ENCODE measurements around the gene ILKAP. TPM values are rescaled to one million over a fixed set of nuclear protein-coding genes. Genes with fewer than 3 reads are reported as not detected.

Gene ILKAP
- total RNA-seq, 1 donor from 2014 or later: 63.2 TPM

DNA sequence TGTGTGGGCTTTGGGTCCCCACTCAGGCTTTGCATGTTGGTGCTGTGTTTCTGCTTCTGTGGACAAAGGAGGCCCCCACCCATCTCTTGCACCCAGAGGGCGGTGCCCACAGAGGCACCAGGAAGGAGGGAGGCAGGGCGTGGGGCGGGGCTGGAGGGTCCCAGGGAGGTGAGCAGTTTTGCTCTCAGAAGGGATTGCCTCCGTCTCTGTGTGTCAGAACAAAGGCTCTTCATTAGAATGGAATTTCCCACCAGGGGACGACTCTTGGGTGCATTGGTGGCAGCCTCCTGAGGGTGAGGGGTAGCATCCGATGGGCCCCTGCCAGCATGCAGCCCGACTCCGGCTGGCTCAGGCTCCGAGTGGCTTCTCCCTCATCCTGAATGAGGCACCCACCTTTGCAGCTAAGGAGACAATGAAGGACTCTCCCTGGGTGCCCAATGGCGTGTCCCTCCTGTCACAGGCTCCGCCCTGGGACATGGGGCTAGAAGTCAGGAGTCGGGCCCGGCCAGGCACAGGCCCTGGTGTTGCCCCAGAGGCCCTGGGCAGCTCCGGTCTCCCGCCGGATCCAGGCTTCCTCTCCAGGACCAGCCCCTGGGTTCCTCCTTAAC is 51.8 kb downstream of the ILKAP start:
- Mint-ChIP-seq H3K9me3 (no peaks in the 10 kb centered on the region), H3K27ac (ENCODE audit: unreplicated experiment) (no peak overlapping the region), H3K36me3 (ENCODE audit: low read depth) (no peaks in the 10 kb centered on the region), H3K4me1 (no peaks in the 10 kb centered on the region), H3K27me3 (ENCODE audit: low read depth) (no peaks in the 10 kb centered on the region), H3K4me3 (no peak overlapping the region)
- DNase-seq (ENCODE audit: low read depth, low spot score): no peak
- TF ChIP-seq, protein P1, sequence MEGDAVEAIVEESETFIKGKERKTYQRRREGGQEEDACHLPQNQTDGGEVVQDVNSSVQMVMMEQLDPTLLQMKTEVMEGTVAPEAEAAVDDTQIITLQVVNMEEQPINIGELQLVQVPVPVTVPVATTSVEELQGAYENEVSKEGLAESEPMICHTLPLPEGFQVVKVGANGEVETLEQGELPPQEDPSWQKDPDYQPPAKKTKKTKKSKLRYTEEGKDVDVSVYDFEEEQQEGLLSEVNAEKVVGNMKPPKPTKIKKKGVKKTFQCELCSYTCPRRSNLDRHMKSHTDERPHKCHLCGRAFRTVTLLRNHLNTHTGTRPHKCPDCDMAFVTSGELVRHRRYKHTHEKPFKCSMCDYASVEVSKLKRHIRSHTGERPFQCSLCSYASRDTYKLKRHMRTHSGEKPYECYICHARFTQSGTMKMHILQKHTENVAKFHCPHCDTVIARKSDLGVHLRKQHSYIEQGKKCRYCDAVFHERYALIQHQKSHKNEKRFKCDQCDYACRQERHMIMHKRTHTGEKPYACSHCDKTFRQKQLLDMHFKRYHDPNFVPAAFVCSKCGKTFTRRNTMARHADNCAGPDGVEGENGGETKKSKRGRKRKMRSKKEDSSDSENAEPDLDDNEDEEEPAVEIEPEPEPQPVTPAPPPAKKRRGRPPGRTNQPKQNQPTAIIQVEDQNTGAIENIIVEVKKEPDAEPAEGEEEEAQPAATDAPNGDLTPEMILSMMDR (conservative IDR thresholded peaks at IDR 0.05): no peak

DNA sequence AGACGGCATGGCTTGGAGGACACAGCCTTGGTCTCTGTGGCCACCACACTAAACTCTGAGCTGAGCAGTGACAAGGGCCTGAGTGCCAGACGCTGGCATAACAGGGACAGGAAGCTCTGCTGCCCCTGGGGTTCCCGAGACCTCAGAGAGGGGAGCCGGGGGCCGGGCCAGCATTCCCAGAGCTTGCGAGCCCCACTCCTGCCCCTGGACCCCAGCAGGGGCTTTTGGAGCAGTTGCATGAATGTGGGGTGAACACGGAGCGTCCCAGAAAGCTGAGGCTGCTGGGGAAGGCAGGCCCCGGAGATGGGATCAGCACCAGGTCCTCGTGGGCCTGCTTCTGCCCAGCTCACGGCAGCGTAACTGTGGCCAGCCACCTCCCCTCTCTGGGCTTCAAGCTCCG is 52.3 kb downstream of the ILKAP start:
- DNase-seq (ENCODE audit: low read depth, low spot score): no peak
- H3K27ac Mint-ChIP-seq (ENCODE audit: unreplicated experiment): no peak overlapping the region
- H3K36me3 Mint-ChIP-seq (ENCODE audit: low read depth): no peaks in the 10 kb centered on the region
- no peaks in the 10 kb centered on the region for H3K9me3 Mint-ChIP-seq
- TF ChIP-seq, protein P1 (conservative IDR thresholded peaks at IDR 0.05): no peak
- no peaks in the 10 kb centered on the region for H3K27me3 Mint-ChIP-seq (ENCODE audit: low read depth)
- no peak overlapping the region for H3K4me3 Mint-ChIP-seq
- H3K4me1 Mint-ChIP-seq: no peaks in the 10 kb centered on the region

DNA sequence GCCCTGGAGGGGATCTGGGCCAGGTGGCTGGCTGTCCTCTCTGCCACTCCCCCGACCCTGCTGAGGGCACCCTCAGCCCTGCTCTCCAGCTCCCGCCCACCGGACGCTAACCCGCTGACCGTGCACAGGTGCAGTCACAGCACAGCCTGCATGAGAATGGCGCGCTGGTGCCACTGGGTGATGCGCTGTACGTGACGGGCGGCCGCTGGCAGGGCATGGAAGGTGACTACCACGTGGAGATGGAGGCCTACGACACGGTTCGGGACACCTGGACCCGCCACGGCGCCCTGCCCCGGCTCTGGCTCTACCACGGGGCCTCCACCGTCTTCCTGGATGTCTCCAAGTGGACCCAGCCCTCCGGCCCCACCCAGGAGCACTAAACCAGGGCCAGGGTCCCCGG is 52.8 kb downstream of the ILKAP start:
- Mint-ChIP-seq H3K27me3 (ENCODE audit: low read depth) (no peaks in the 10 kb centered on the region), H3K4me3 (no peak overlapping the region), H3K27ac (ENCODE audit: unreplicated experiment) (no peak overlapping the region), H3K9me3 (no peaks in the 10 kb centered on the region), H3K36me3 (ENCODE audit: low read depth) (no peaks in the 10 kb centered on the region), H3K4me1 (no peaks in the 10 kb centered on the region)
- TF ChIP-seq, protein P1 (conservative IDR thresholded peaks at IDR 0.05): no peak
- no peak for DNase-seq (ENCODE audit: low read depth, low spot score)

DNA sequence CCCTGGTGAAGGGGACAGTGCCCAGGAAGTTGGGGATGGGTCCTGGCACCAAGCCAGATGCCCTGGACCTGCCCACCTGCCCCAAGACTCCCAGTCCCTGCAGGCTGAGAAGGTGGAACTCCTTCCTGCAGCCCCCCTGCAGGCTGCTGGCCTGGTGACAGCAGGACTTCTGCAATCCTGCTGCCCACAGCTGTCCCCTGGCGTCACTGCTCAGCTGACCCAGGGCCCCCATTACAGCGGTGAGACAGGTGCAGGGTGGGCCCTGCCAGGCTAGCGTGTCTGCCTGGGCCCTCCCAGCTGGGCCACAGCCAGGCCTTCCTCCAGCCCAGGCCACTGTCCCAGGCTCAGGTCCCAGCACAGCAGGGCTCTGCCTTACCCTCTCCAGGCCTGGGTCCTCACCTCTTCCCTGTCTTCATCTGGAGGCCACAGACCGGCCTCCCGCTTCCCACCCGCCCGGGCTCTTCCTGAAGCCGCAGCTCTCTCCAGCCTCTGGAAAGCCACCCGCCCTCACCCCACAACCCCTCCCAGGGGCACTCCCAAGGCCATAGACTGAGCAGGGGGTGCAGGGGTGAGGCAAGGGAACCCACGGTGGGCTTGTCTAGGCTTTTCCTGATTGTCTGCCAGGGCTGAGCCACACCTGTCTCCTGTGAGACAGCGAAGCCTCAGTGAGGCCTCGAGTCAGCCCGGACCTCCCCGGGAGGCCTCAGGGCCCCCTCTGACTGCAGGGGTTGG is 53.5 kb downstream of the ILKAP start:
- no peaks in the 10 kb centered on the region for H3K36me3 Mint-ChIP-seq (ENCODE audit: low read depth)
- H3K27me3 Mint-ChIP-seq (ENCODE audit: low read depth): no peaks in the 10 kb centered on the region
- TF ChIP-seq, protein P1 (conservative IDR thresholded peaks at IDR 0.05): no peak
- H3K4me1 Mint-ChIP-seq: no peaks in the 10 kb centered on the region
- H3K9me3 Mint-ChIP-seq: no peaks in the 10 kb centered on the region
- no peak overlapping the region for H3K4me3 Mint-ChIP-seq
- no peak for DNase-seq (ENCODE audit: low read depth, low spot score)
- H3K27ac Mint-ChIP-seq (ENCODE audit: unreplicated experiment): no peak overlapping the region

DNA sequence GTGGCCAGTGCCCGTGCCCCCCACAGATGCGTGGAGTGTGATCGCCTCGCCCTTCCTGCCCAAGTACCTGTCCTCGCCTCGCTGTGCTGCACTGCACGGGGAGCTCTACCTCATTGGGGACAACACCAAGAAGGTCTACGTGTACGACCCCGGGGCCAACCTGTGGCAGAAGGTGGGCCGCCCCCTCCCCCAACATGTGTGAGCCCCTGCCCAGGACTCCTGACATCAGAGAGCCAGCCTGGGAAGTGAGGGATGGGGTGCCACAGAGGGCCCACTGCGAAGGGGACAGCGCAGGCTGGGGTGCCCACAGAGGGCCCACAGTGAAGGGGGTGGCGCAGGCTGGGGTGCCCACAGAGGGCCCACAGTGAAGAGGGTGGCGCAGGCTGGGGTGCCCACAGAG is 54.5 kb downstream of the ILKAP start:
- DNase-seq (ENCODE audit: low read depth, low spot score): no peak
- Mint-ChIP-seq H3K27ac (ENCODE audit: unreplicated experiment) (no peak overlapping the region), H3K4me1 (no peaks in the 10 kb centered on the region), H3K27me3 (ENCODE audit: low read depth) (no peaks in the 10 kb centered on the region), H3K9me3 (no peaks in the 10 kb centered on the region), H3K36me3 (ENCODE audit: low read depth) (no peaks in the 10 kb centered on the region), H3K4me3 (no peak overlapping the region)
- TF ChIP-seq, protein P1 (conservative IDR thresholded peaks at IDR 0.05): no peak
